IMR-90 (cell line): ENCODE data around the gene ZNF574. TPM values are rescaled to one million over a fixed set of nuclear protein-coding genes. Genes with fewer than 3 reads are reported as not detected.

Source experiments
- ATAC-seq: fragments of 200-7000 bp; cut with Tn5 transposase; 2 replicates; pipeline ENCODE4 v1.9.1; 2020; ENCODE audit warnings: low read depth, mild to moderate bottlenecking, moderate library complexity
- BruUV-seq: library from RNA; stranded (reverse); fragments of 400-500 nt; replicated peaks from 2 replicates; lab custom pipeline; 2021; lab: Mats Ljungman, UMichigan
- CTCF ChIA-PET: fragments of 300-600 bp; formaldehyde crosslinking; extraction: SDS; loops from one replicate; lab custom pipeline; 2021; ENCODE audit warnings: antibody characterized with exemption; lab: Yijun Ruan, JAX
- POLR2A ChIA-PET: fragments of 300-600 bp; sonication (Branson Sonifier 250); formaldehyde crosslinking; loops from one replicate; lab custom pipeline; 2022; ENCODE audit warnings: antibody characterized with exemption; ENCODE audit not compliant: unreplicated experiment; lab: Charles Lee
- DNase-seq: peaks from one replicate; pipeline ENCODE4 v3.0.0; 2013
- H2AFZ ChIP-seq: replicated peaks from 2 replicates; pipeline ENCODE3; 2013; ENCODE audit warnings: low read length, mild to moderate bottlenecking; ENCODE audit not compliant: poor library complexity
- H2AK5ac ChIP-seq: 2 replicates; pipeline ENCODE4 v1.6.1; 2013; ENCODE audit warnings: low read depth, low read length, inconsistent platforms
- H2AK9ac ChIP-seq: replicated peaks from 2 replicates; pipeline ENCODE3; 2013; ENCODE audit warnings: mild to moderate bottlenecking, low read depth, low read length, moderate library complexity; ENCODE audit not compliant: poor library complexity
- H2BK120ac ChIP-seq: 2 replicates; pipeline ENCODE4 v1.6.1; 2013; ENCODE audit warnings: low read depth, low read length, inconsistent platforms
- H2BK15ac ChIP-seq: 3 replicates; pipeline ENCODE4 v1.6.1; 2013; ENCODE audit warnings: low read depth, low read length, inconsistent platforms
- H2BK20ac ChIP-seq: 2 replicates; pipeline ENCODE4 v1.6.1; 2013; ENCODE audit warnings: low read depth, mild to moderate bottlenecking, inconsistent platforms, low read length, moderate library complexity
- H2BK5ac ChIP-seq: 2 replicates; pipeline ENCODE4 v1.6.1; 2013; ENCODE audit warnings: mild to moderate bottlenecking, low read depth, low read length, inconsistent platforms; ENCODE audit not compliant: poor library complexity, severe bottlenecking
- H3K14ac ChIP-seq: replicated peaks from 2 replicates; pipeline ENCODE4 v1.6.1; 2013; ENCODE audit warnings: low read depth, low read length, inconsistent platforms
- H3K18ac ChIP-seq: 2 replicates; pipeline ENCODE4 v1.6.1; 2013; ENCODE audit warnings: low read depth, low read length, control low read depth
- H3K23ac ChIP-seq: 2 replicates; pipeline ENCODE4 v1.6.1; 2013; ENCODE audit warnings: low read depth, low read length, inconsistent platforms
- H3K27ac ChIP-seq: 2 replicates; pipeline ENCODE4 v1.5.1; 2013; ENCODE audit warnings: mild to moderate bottlenecking, control low read depth, low read length; ENCODE audit not compliant: insufficient read depth
- H3K27me3 ChIP-seq: 2 replicates; pipeline ENCODE4 v1.6.1; 2013; ENCODE audit warnings: low read length; ENCODE audit not compliant: control insufficient read depth, insufficient read depth
- H3K36me3 ChIP-seq: 2 replicates; pipeline ENCODE4 v1.6.1; 2013; ENCODE audit warnings: low read length, mixed read lengths; ENCODE audit not compliant: control insufficient read depth, insufficient read depth
- H3K4ac ChIP-seq: 2 replicates; pipeline ENCODE4 v1.6.1; 2013; ENCODE audit warnings: low read depth, low read length, inconsistent platforms
- H3K4me1 ChIP-seq: 2 replicates; pipeline ENCODE4 v1.6.1; 2013; ENCODE audit warnings: low read length, mixed read lengths; ENCODE audit not compliant: control insufficient read depth, insufficient read depth
- H3K4me2 ChIP-seq: 2 replicates; pipeline ENCODE4 v1.6.1; 2013; ENCODE audit warnings: low read depth, mild to moderate bottlenecking, control low read depth, low read length, moderate library complexity
- H3K4me3 ChIP-seq: 2 replicates; pipeline ENCODE4 v1.5.1; 2013; ENCODE audit warnings: low read depth, mild to moderate bottlenecking, control low read depth, low read length, moderate library complexity; ENCODE audit not compliant: insufficient read depth
- H3K56ac ChIP-seq: 2 replicates; pipeline ENCODE4 v1.6.1; 2013; ENCODE audit warnings: low read length, inconsistent platforms; ENCODE audit not compliant: insufficient read depth; ENCODE audit errors: extremely low read depth
- H3K79me1 ChIP-seq, 2 experiments: 2 replicates each; pipeline ENCODE4 v1.6.1; 2013; ENCODE audit warnings: low read length in 2 of 2, inconsistent platforms in 1 of 2, low read depth in 1 of 2
- H3K9ac ChIP-seq: 2 replicates; pipeline ENCODE4 v1.6.1; 2013; ENCODE audit warnings: low read depth, low read length, control low read depth
- H3K9me1 ChIP-seq: 2 replicates; pipeline ENCODE4 v1.6.1; 2013; ENCODE audit warnings: low read length, inconsistent platforms; ENCODE audit not compliant: insufficient read depth
- H3K9me3 ChIP-seq: 2 replicates; pipeline ENCODE4 v1.6.1; 2013; ENCODE audit warnings: low read length; ENCODE audit not compliant: control insufficient read depth, insufficient read depth
- H4K20me1 ChIP-seq: 2 replicates; pipeline ENCODE4 v1.6.1; 2013; ENCODE audit warnings: low read length, inconsistent platforms; ENCODE audit not compliant: insufficient read depth
- H4K5ac ChIP-seq: 2 replicates; pipeline ENCODE4 v1.6.1; 2013; ENCODE audit warnings: mild to moderate bottlenecking, low read depth, low read length, control low read depth
- H4K8ac ChIP-seq, 2 experiments: 2 replicates each; pipeline ENCODE4 v1.6.1; 2013; ENCODE audit warnings: low read depth in 2 of 2, low read length in 2 of 2, control low read depth in 1 of 2, inconsistent platforms in 1 of 2
- H4K91ac ChIP-seq: 2 replicates; pipeline ENCODE4 v1.6.1; 2013; ENCODE audit warnings: low read depth, low read length, inconsistent platforms; ENCODE audit not compliant: insufficient read depth
- CEBPB ChIP-seq: IDR thresholded peaks from 2 replicates; pipeline ENCODE4 v1.6.1; 2012; ENCODE audit warnings: low read depth, low read length, improper control_type of control experiment
- ELK1 ChIP-seq: fragments of 150-350 bp; IDR thresholded peaks from 2 replicates; pipeline ENCODE4 v1.6.1; 2016; ENCODE audit warnings: low read depth, mild to moderate bottlenecking, low read length, moderate library complexity, borderline replicate concordance
- FOS ChIP-seq: fragments of 150-350 bp; IDR thresholded peaks from 2 replicates; pipeline ENCODE4 v1.6.1; 2016; ENCODE audit warnings: low read depth, low read length
- MAZ ChIP-seq: IDR thresholded peaks from 2 replicates; pipeline ENCODE4 v1.6.1; 2012; ENCODE audit warnings: low read depth, mild to moderate bottlenecking, low read length, improper control_type of control experiment, moderate library complexity, borderline replicate concordance
- POLR2A ChIP-seq: IDR thresholded peaks from 2 replicates; pipeline ENCODE4 v1.6.1; 2012; ENCODE audit warnings: mild to moderate bottlenecking, low read depth, low read length
- RFX5 ChIP-seq: IDR thresholded peaks from 2 replicates; pipeline ENCODE4 v1.8.0; 2012; ENCODE audit warnings: low read depth, mild to moderate bottlenecking, low read length, moderate library complexity
- SMC3 ChIP-seq: fragments of 150-350 bp; IDR thresholded peaks from 2 replicates; pipeline ENCODE4 v1.6.1; 2016; ENCODE audit warnings: low read depth, mild to moderate bottlenecking, antibody characterized with exemption, low read length, moderate library complexity
- WGBS, 2 experiments: methylation state at CpG; one replicate each; pipeline versions ENCODE4 v1.1.5 to v1.1.7; 2013; ENCODE audit warnings: missing lambda C conversion rate in 2 of 2; ENCODE audit not compliant: insufficient read length in 1 of 2; ENCODE audit errors: extremely low coverage in 2 of 2; 5-methylcytosine and 5-hydroxymethylcytosine counted together
- dilution Hi-C: fragments of 300-500 bp; cut with HindIII; formaldehyde crosslinking; loops from one replicate; pipeline ENCODE4 v1.14.3; 2018; ENCODE audit warnings: low sequenced_read_pairs; ENCODE audit not compliant: unreplicated experiment
- in situ Hi-C: fragments of 300-500 bp; cut with MboI; formaldehyde crosslinking; loops from 3 replicates; pipeline ENCODE4 v1.14.3; 2019; ENCODE audit warnings: low sequenced_read_pairs, inconsistent platforms, mixed read lengths
- intact Hi-C: fragments of 100-400 bp; cut with micrococcal nuclease; formaldehyde crosslinking; loops from 2 replicates; pipeline ENCODE4 v1.10.0; 2022
- polyA plus RNA-seq, 3 experiments: library from polyadenylated mRNA; depleted of rRNA; stranded (reverse); fragments of >200 nt; gene quantifications; 2 replicates each; pipeline ENCODE4 v1.2.3, GENCODE V29; 2012; ENCODE audit warnings: low replicate concordance in 1 of 3
- total RNA-seq: library from RNA; depleted of rRNA; stranded (reverse); fragments of >200 nt; gene quantifications from 2 replicates; pipeline ENCODE4 v1.2.3, GENCODE V29; 2012

ZNF574 gene
- total and polyA plus RNA-seq, 2 of the 4 experiments (the other 2 are of a cell fraction) = 8.1 to 14.1 TPM

GRCh38 chr19:42115705-42116104 is 39.7 kb downstream of the ZNF574 start:
- H3K79me1 ChIP-seq = peaks cover 3 to 23% of the 10 kb centered on the region in 2 experiments; a peak in 3 of 4 replicates
- peak overlapping the region; percentile 30; the same call in 1 of the 2 replicates for H2BK20ac ChIP-seq
- no peak overlapping the region for H3K23ac ChIP-seq
- H3K9me1 ChIP-seq = peaks cover 28% of the 10 kb centered on the region
- no peak overlapping the region for H4K8ac ChIP-seq
- CTCF ChIA-PET = no interaction called here
- no peaks in the 10 kb centered on the region for H3K9me3 ChIP-seq
- POLR2A ChIA-PET = no interaction called here
- no peak overlapping the region for H3K14ac ChIP-seq
- no peaks in the 10 kb centered on the region for H4K20me1 ChIP-seq
- no peak overlapping the region for H3K27ac ChIP-seq
- no peak overlapping the region for H3K18ac ChIP-seq
- no peak for DNase-seq
- peak overlapping the region; percentile 33; the same call in 1 of the 2 replicates for H2BK120ac ChIP-seq
- H4K91ac ChIP-seq = no peak overlapping the region
- no peak for ATAC-seq
- in situ Hi-C loops = loop anchor here (10.0 kb wide), 1 partner anchor 279 kb away; the partner anchor contains the start of gene CNFN
- intact Hi-C loops = no loop called here
- no peak overlapping the region for H4K5ac ChIP-seq
- H2AFZ ChIP-seq = no peak overlapping the region
- no peak overlapping the region for H3K4ac ChIP-seq
- H3K4me3 ChIP-seq = no peak overlapping the region
- H2BK15ac ChIP-seq = peak overlapping the region; percentile 59; the same call in 1 of the 3 replicates
- H2BK5ac ChIP-seq = no peak overlapping the region
- peak overlapping the region; percentile 48; the same call in 1 of the 2 replicates for H2AK5ac ChIP-seq
- H3K56ac ChIP-seq = no peak overlapping the region
- no peaks in the 10 kb centered on the region for H3K27me3 ChIP-seq
- no peak overlapping the region for H2AK9ac ChIP-seq
- peaks cover 21% of the 10 kb centered on the region for H3K4me1 ChIP-seq
- BruUV-seq = no TSS peak
- H3K4me2 ChIP-seq = no peak overlapping the region
- H3K9ac ChIP-seq = no peak overlapping the region
- no peaks in the 10 kb centered on the region for H3K36me3 ChIP-seq
- dilution Hi-C loops = no loop called here
- WGBS, 2 experiments = 80% methylated on average over 2 of the region's 4 CpGs; no CpG with 5 or more reads in 1 of the 2 experiments
- TF ChIP-seq CEBPB (no peak), FOS (no peak), POLR2A (no peak), SMC3 (no peak), ELK1 (no peak), MAZ (no peak), RFX5 (no peak)
